HG02981 (cell line): ENCODE results near the gene SLC35F1.

ENCODE experiments used
- ATAC-seq: cut with Tn5 transposase; IDR thresholded peaks from one replicate; pipeline ENCODE4 v1.9.1; 2021; ENCODE audit warnings: mild to moderate bottlenecking, moderate library complexity; ENCODE audit not compliant: unreplicated experiment

The SLC35F1 gene

GRCh38 chr6:118344014-118344670 is 437.1 kb downstream of the SLC35F1 start:
- no peak for ATAC-seq

GRCh38 chr6:118350881-118351430 is 443.9 kb downstream of the SLC35F1 start:
- no peak for ATAC-seq

GRCh38 chr6:118353564-118353963 is 446.5 kb downstream of the SLC35F1 start:
- ATAC-seq: no peak

GRCh38 chr6:118354641-118355040 is 447.6 kb downstream of the SLC35F1 start:
- peak; percentile 98 for ATAC-seq

GRCh38 chr6:118356054-118356453 is 449.0 kb downstream of the SLC35F1 start:
- ATAC-seq: no peak

GRCh38 chr6:118356686-118357085 is 449.6 kb downstream of the SLC35F1 start:
- ATAC-seq: no peak
